Suprapubic skin (tissue), 4 donors: ENCODE results near the gene INPP1. TPM values are rescaled to one million over a fixed set of nuclear protein-coding genes. Genes with fewer than 3 reads are reported as not detected.

Source experiments
- DNase-seq, 2 donors: peaks; one replicate each; pipeline ENCODE4 v3.0.0-alpha.2; 2019; ENCODE audit warnings: low spot score in 2 of 2
- H3K27ac ChIP-seq: fragments of 200-600 bp; sonication (generic); one replicate; pipeline ENCODE4 v1.5.1; 2019
- H3K27me3 ChIP-seq: fragments of 200-600 bp; sonication (generic); one replicate; pipeline ENCODE4 v1.5.1; 2019
- H3K36me3 ChIP-seq: fragments of 200-600 bp; sonication (generic); one replicate; pipeline ENCODE4 v1.5.1; 2019
- H3K4me1 ChIP-seq: fragments of 200-600 bp; sonication (generic); one replicate; pipeline ENCODE4 v1.5.1; 2019
- H3K4me3 ChIP-seq: fragments of 200-600 bp; sonication (generic); one replicate; pipeline ENCODE4 v1.5.1; 2019; ENCODE audit warnings: mild to moderate bottlenecking
- H3K9me3 ChIP-seq: fragments of 200-600 bp; sonication (generic); one replicate; pipeline ENCODE4 v1.5.1; 2019
- CTCF ChIP-seq, 2 donors: fragments of 200-600 bp in 1 of 2; fragments of 450-650 bp in 1 of 2; sonication (generic) in 1 of 2; IDR thresholded peaks; one replicate each; pipeline ENCODE4 v1.5.1; 2016 to 2019; ENCODE audit warnings: antibody characterized with exemption in 2 of 2, mild to moderate bottlenecking in 1 of 2, moderate library complexity in 1 of 2
- EP300 ChIP-seq: sonication (generic); formaldehyde crosslinking; IDR thresholded peaks from one replicate; pipeline ENCODE4 v1.6.1; 2017; ENCODE audit warnings: antibody characterized with exemption
- POLR2A ChIP-seq, 2 donors: fragments of 450-650 bp; IDR thresholded peaks; one replicate each; pipeline ENCODE4 v1.6.1; 2017; ENCODE audit warnings: antibody characterized with exemption in 2 of 2, mild to moderate bottlenecking in 2 of 2, moderate library complexity in 2 of 2
- POLR2AphosphoS5 ChIP-seq, 3 donors: sonication (generic); formaldehyde crosslinking; IDR thresholded peaks; one replicate each; pipeline ENCODE4 v1.6.1; 2017; ENCODE audit warnings: antibody characterized with exemption in 3 of 3
- WGBS: methylation state at CpG from one replicate; pipeline ENCODE4 v1.1.5; 2018; 5-methylcytosine and 5-hydroxymethylcytosine counted together
- total RNA-seq, 4 donors: library from RNA; depleted of rRNA; stranded (reverse); fragments of >200 nt; gene quantifications; one replicate each; pipeline ENCODE4 v1.1.0, GENCODE V29; 2016

The INPP1 gene
- total RNA-seq, 4 donors from 2014 or later = 14.0 to 26.5 (median 17.5) TPM

DNA sequence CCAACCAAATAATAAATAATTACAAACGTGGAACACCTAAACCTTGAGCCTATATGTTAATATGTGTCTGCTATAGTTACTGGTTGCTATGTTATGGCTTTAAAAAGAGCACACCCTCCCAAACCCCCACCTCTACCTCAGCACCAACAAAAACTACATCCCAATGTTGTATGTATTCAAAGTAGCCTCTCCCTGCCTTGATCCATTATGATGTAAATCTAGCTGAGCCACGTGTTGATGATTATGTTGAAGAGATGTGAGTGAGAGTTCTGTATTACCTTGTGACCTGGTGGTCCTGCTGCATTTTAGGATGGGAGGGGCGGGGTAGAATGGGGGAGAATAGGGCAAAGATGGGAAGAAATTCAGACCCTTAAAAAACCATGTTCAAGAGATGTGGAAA lies 69.6 kb downstream of the INPP1 start:
- WGBS = 39% methylated on average over 3 of the region's 3 CpGs
- peaks cover 90% of the 10 kb centered on the region for H3K4me1 ChIP-seq

GRCh38 chr2:190413421-190413820 lies 70.0 kb downstream of the INPP1 start:
- no peak overlapping the region for H3K4me3 ChIP-seq
- no peaks in the 10 kb centered on the region for H3K36me3 ChIP-seq
- peaks cover 94% of the 10 kb centered on the region for H3K4me1 ChIP-seq
- no peaks in the 10 kb centered on the region for H3K9me3 ChIP-seq
- no peak for TF ChIP-seq POLR2AphosphoS5 (IDR thresholded peaks at IDR 0.05)
- no peak for TF ChIP-seq EP300
- no peak for TF ChIP-seq CTCF (IDR thresholded peaks at IDR 0.05)
- no peak for TF ChIP-seq POLR2A (IDR thresholded peaks at IDR 0.05)
- WGBS = 31% methylated on average over 4 of the region's 4 CpGs
- DNase-seq = no peak
- H3K27ac ChIP-seq = peak overlapping the region; percentile 71
- H3K27me3 ChIP-seq = no peaks in the 10 kb centered on the region

More for the DNA sequence above, 69.6 kb downstream of the INPP1 start:
- Histone ChIP-seq H3K36me3 (no peaks in the 10 kb centered on the region), H3K9me3 (no peaks in the 10 kb centered on the region), H3K27me3 (no peaks in the 10 kb centered on the region), H3K4me3 (no peak overlapping the region), H3K27ac (peak overlapping the region; percentile 71)
- TF ChIP-seq CTCF (IDR thresholded peaks at IDR 0.05) (no peak), POLR2A (IDR thresholded peaks at IDR 0.05) (no peak), EP300 (no peak), POLR2AphosphoS5 (IDR thresholded peaks at IDR 0.05) (no peak)
- DNase-seq = no peak

DNA sequence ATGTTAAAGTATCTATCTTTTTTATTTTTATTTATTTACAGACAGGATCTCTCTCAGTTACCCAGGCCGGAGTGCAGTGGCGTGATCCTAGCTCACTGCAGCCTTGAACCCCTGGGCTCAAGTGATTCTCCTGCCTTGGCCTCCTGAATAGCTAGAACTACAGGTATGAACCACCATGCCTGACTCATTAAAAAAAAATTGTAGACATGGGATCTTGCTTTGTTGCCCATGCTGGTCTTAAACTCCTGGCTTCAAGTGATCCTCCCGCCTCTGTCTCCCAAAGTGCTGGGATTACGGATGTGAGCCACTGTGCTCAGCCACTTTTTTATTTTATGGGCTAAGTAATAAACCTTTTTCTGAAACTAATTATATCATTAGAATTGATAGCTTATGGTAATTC lies 71.9 kb downstream of the INPP1 start:
- H3K36me3 ChIP-seq = no peaks in the 10 kb centered on the region
- no peaks in the 10 kb centered on the region for H3K27me3 ChIP-seq
- no peaks in the 10 kb centered on the region for H3K9me3 ChIP-seq
- no peak for TF ChIP-seq POLR2A (IDR thresholded peaks at IDR 0.05)
- no peak for TF ChIP-seq CTCF (IDR thresholded peaks at IDR 0.05)
- no peak for TF ChIP-seq EP300
- TF ChIP-seq POLR2AphosphoS5 (IDR thresholded peaks at IDR 0.05) = no peak
- H3K4me1 ChIP-seq = peaks cover 95% of the 10 kb centered on the region
- no peak overlapping the region for H3K27ac ChIP-seq
- no peak for DNase-seq
- WGBS = 96% methylated on average over 4 of the region's 4 CpGs
- H3K4me3 ChIP-seq = no peak overlapping the region

DNA sequence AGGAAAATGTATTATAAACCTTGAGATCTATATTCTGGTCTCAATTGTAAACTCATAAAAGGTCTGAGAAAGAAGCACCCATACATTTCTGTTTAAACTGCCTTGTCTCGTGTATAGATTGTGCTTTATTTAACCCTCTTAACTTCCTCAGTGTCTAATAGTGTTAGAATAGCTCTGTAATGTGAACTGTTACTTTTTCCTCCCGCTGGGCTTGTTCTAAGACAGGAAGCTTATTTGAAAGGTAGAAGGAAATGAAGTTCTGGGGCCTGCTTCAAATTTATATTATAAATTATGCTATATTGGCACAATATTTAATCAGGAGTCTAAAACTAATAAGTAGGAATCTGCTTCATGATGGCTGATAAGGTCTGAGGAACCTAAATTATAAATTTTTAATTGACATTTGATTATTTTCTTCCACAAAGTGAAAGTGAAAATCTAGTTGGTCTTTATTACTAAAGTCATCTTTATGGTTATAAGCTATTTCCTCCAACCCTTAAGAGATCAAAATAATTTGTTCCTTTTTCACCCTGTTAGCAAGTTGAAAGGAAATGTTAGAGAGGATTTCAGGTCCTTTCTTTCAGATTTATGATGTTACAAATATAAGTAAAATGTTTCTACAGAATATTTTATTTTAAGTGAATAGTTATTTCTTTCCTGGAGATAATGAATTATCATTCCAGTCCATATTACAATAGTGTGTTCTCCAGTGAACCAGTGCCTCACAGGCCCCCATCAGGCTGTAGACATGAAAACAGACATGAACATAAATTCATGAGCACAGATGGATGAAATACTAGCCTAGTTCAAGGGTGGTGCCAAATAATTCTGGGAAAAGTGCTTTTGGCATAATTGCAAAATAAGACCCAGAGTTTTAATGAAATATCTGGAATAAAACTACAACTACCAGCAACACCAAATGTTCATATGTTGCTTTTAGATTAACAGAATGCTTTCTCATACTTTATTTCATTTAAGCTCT lies 72.7 kb downstream of the INPP1 start:
- H3K27ac ChIP-seq = peak overlapping the region; percentile 72
- H3K9me3 ChIP-seq = no peaks in the 10 kb centered on the region
- no peak overlapping the region for H3K4me3 ChIP-seq
- no peaks in the 10 kb centered on the region for H3K36me3 ChIP-seq
- DNase-seq = no peak
- H3K27me3 ChIP-seq = no peaks in the 10 kb centered on the region
- H3K4me1 ChIP-seq = peaks cover 94% of the 10 kb centered on the region
- WGBS = 63% methylated on average over 2 of the region's 2 CpGs
- no peak for TF ChIP-seq CTCF (IDR thresholded peaks at IDR 0.05)
- no peak for TF ChIP-seq POLR2AphosphoS5 (IDR thresholded peaks at IDR 0.05)
- no peak for TF ChIP-seq EP300
- no peak for TF ChIP-seq POLR2A (IDR thresholded peaks at IDR 0.05)

GRCh38 chr2:190417045-190417842 lies 73.9 kb downstream of the INPP1 start:
- DNase-seq = no peak
- TF ChIP-seq POLR2AphosphoS5 (IDR thresholded peaks at IDR 0.05) (no peak), POLR2A (IDR thresholded peaks at IDR 0.05) (no peak), CTCF (IDR thresholded peaks at IDR 0.05) (no peak), EP300 (no peak)
- H3K27me3 ChIP-seq = no peaks in the 10 kb centered on the region
- H3K4me3 ChIP-seq = no peak overlapping the region
- H3K4me1 ChIP-seq = peaks cover 82% of the 10 kb centered on the region
- 81% methylated on average over 9 of the region's 9 CpGs for WGBS
- H3K9me3 ChIP-seq = no peaks in the 10 kb centered on the region
- H3K36me3 ChIP-seq = no peaks in the 10 kb centered on the region
- H3K27ac ChIP-seq = peak overlapping the region; percentile 72
